CD4-positive, CD25-positive, alpha-beta regulatory T cell (primary cell): ENCODE data around the gene ZKSCAN7. TPM values are rescaled to one million over a fixed set of nuclear protein-coding genes. Genes with fewer than 3 reads are reported as not detected.

Experiments used
- ATAC-seq, 2 donors: fragments of 150-1000 bp; cut with Tn5 transposase; one replicate each; pipeline ENCODE4 v1.10.0; 2021; ENCODE audit warnings: low read depth in 2 of 2, moderate number of reproducible peaks in 2 of 2, moderate library complexity in 1 of 2
- DNase-seq, 3 donors: peaks; one replicate each; pipeline versions ENCODE4 v3.0.0 to v3.0.0-alpha.2; 2012 to 2022; ENCODE audit warnings: mixed read lengths in 1 of 3
- H3K27ac ChIP-seq: one replicate; pipeline ENCODE4 v1.7.0; 2013; ENCODE audit warnings: mild to moderate bottlenecking, low read length; ENCODE audit not compliant: insufficient read depth, poor library complexity, severe bottlenecking
- H3K27me3 ChIP-seq: one replicate; pipeline ENCODE4 v1.7.0; 2013; ENCODE audit warnings: low read length; ENCODE audit not compliant: control insufficient read depth, insufficient read depth
- H3K36me3 ChIP-seq: one replicate; pipeline ENCODE4 v1.7.0; 2013; ENCODE audit warnings: mild to moderate bottlenecking, low read length, moderate library complexity; ENCODE audit not compliant: control insufficient read depth, insufficient read depth
- H3K4me1 ChIP-seq: 2 replicates; pipeline ENCODE4 v1.7.0; 2013; ENCODE audit warnings: mild to moderate bottlenecking, low read length; ENCODE audit not compliant: insufficient read depth, control insufficient read depth, poor library complexity, severe bottlenecking
- H3K4me3 ChIP-seq: one replicate; pipeline ENCODE4 v1.7.0; 2013; ENCODE audit warnings: low read depth, mild to moderate bottlenecking, low read length, moderate library complexity
- H3K9me3 ChIP-seq, 2 experiments: 1 replicate in 1 of 2; 2 replicates in 1 of 2; pipeline ENCODE4 v1.7.0; 2013; ENCODE audit warnings: low read length in 2 of 2, mild to moderate bottlenecking in 1 of 2, moderate library complexity in 1 of 2; ENCODE audit not compliant: control insufficient read depth in 2 of 2
- H3K27ac Mint-ChIP-seq, 3 donors: one replicate each; pipeline ENCODE4 v1.8.0; 2020 to 2022; ENCODE audit warnings: mild to moderate bottlenecking in 3 of 3, mixed read lengths in 3 of 3, moderate library complexity in 2 of 3
- H3K27me3 Mint-ChIP-seq: one replicate; pipeline ENCODE4 v1.8.0; 2022; ENCODE audit warnings: mild to moderate bottlenecking, mixed read lengths
- H3K36me3 Mint-ChIP-seq: one replicate; pipeline ENCODE4 v1.8.0; 2020; ENCODE audit warnings: mixed read lengths
- H3K4me1 Mint-ChIP-seq, 4 donors: one replicate each; pipeline ENCODE4 v1.8.0; 2020 to 2022; ENCODE audit warnings: mixed read lengths in 4 of 4, mild to moderate bottlenecking in 1 of 4
- H3K4me3 Mint-ChIP-seq, 4 donors: one replicate each; pipeline ENCODE4 v1.8.0; 2020 to 2022; ENCODE audit warnings: mild to moderate bottlenecking in 4 of 4, mixed read lengths in 4 of 4, moderate library complexity in 3 of 4
- H3K9me3 Mint-ChIP-seq, 7 donors: one replicate each; pipeline ENCODE4 v1.8.0; 2020 to 2022; ENCODE audit warnings: mixed read lengths in 7 of 7, mild to moderate bottlenecking in 3 of 7, moderate library complexity in 2 of 7
- polyA plus RNA-seq, 4 donors: library from polyadenylated mRNA; unstranded; fragments of 300-500 nt; fragmentation: Illumina TruSeq; gene quantifications; one replicate each; pipeline ENCODE4 v1.2.3, GENCODE V29; 2021
- total RNA-seq: library from RNA; stranded (reverse); gene quantifications from one replicate; pipeline ENCODE4 v1.2.3, GENCODE V29; 2022

ZKSCAN7 gene
- total RNA-seq (1.2 TPM), polyA plus RNA-seq (1 to 10 TPM; 1.6 to 3.0 (median 1.9) TPM)

DNA sequence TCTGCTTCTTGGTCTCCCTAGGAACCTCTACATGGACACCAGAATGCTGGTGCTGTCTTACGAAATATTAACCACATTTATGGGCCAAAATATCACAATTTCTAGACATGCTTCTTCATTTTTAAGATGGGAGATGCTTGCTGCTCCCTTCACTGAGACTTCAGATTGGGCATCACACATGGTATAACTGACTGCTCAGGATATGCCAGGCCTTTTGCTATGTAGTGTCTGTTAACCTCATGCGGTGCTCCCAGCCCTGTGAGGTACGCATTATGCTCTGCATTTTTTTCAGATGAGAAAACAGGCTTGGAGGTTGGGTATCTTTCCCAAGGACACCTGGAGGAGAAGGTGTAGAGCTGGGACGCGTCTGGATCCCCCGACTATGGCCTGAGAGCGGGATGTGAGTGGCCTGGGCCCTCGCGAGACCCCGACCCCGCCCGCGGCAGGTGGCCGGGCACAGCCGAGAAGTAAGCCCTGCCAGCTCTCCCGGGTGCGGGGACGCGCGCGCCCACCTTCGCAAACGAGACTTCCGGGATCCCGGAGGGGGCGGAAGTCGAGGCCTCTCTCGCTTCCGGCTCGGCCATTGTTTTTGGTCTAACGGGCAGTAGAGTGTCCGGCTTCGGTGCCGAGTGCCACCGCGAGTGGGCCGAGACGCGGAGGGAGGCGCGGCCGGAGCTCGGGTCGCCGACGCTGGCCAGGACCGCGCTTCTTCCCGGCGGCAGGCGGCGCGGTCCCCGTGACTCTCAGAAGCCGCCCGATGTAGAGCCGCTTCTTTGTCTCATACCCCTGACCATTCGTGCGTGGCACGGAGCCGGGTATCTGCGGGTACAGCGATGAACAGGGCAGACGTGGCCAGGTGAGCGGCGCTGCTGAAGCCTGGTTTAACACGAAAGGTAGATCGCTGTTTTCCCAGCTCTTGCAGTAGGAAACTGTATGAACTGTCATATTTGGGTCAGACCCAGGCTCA, at the start of gene ZKSCAN7:
ZKSCAN7 (plus strand) TSS at position 568 of the 967 bp plus-strand sequence. CDS start 1,855 bp downstream, outside the sequence.
- Mint-ChIP-seq H3K9me3 (peaks cover 0 to 4% (median 0%) of the 10 kb centered on the region in 7 donors), H3K36me3 (peaks cover 19% of the 10 kb centered on the region), H3K4me1 (peaks cover 8 to 22% (median 12%) of the 10 kb centered on the region in 4 donors), H3K4me3 (peak within 1 kb of the TSS; percentile 76 to 92 (median 92)), H3K27me3 (peaks cover 6% of the 10 kb centered on the region), H3K27ac (peak within 1 kb of the TSS; percentile 70 to 92 (median 87))
- peak; percentile 45 to 65 for ATAC-seq
- no peaks in the 10 kb centered on the region for H3K9me3 ChIP-seq
- no peaks in the 10 kb centered on the region for H3K27me3 ChIP-seq
- peaks cover 14% of the 10 kb centered on the region for H3K4me1 ChIP-seq
- peak; percentile 11 to 64 (median 37) for DNase-seq
- H3K36me3 ChIP-seq: no peaks in the 10 kb centered on the region
- H3K4me3 ChIP-seq: peak within 1 kb of the TSS; percentile 89
- H3K27ac ChIP-seq: peak within 1 kb of the TSS; percentile 45

DNA sequence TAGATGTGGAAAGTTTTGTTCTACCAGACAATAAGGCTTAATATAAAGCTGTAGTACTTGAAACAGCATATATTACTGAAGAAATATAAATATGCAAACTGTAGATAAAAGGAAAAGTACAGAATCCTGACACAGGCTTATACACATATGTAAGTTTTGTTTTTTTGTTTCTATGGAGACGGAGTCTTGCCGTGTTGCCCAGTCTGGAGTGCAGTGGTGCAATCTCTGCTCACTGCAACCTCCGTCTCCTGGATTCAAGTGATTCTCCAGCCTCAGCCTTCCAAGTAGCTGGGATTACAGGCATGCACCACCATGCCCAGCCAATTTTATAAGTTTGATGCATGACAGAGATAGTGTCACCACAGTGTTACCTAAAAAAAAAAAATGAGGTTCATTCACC, 48.4 kb upstream of the ZKSCAN7 start:
- Mint-ChIP-seq H3K4me3 (peak overlapping the region in 3 of 4 donors; percentile 5 to 78 (median 48)), H3K4me1 (peaks cover 26 to 51% (median 42%) of the 10 kb centered on the region in 4 donors)
- ATAC-seq: no peak

DNA sequence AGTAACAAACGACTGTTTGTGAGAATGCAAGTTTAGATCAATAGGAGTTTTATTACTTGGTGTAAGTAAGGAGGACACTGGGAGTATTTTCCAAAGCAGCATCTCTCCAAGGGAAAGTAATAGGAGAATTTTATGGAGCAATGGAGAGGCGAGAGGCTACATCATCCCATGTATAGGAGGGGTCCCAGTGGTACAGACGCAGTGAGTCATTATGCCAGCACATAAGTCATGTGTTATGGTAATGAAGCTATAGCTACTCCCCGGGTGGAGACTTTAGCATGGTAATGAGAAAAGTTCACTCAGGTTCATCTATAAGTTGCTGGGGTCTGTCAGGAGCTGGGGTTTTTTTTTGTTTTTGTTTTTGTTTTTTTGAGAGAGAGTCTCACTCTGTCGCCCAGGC, 48.0 kb upstream of the ZKSCAN7 start:
- ATAC-seq: no peak
- Mint-ChIP-seq H3K4me3 (peak overlapping the region in 3 of 4 donors; percentile 5 to 78 (median 51)), H3K4me1 (peaks cover 26 to 55% (median 46%) of the 10 kb centered on the region in 4 donors), H3K9me3 (peaks cover 5 to 22% (median 15%) of the 10 kb centered on the region in 7 donors), H3K27ac (peak overlapping the region in 1 of 3 donors; percentile 60), H3K27me3 (peaks cover 7% of the 10 kb centered on the region), H3K36me3 (peaks cover 40% of the 10 kb centered on the region)
- Histone ChIP-seq H3K4me3 (no peak overlapping the region), H3K27me3 (no peaks in the 10 kb centered on the region), H3K36me3 (peaks cover 8% of the 10 kb centered on the region), H3K27ac (no peak overlapping the region), H3K4me1 (peaks cover 30% of the 10 kb centered on the region), H3K9me3 (peaks cover 15 to 26% of the 10 kb centered on the region in 2 experiments)
- DNase-seq: no peak

More for the DNA sequence above, 48.4 kb upstream of the ZKSCAN7 start:
- Histone ChIP-seq H3K9me3 (peaks cover 19 to 30% of the 10 kb centered on the region in 2 experiments), H3K36me3 (peaks cover 12% of the 10 kb centered on the region), H3K4me1 (peaks cover 26% of the 10 kb centered on the region), H3K27me3 (no peaks in the 10 kb centered on the region), H3K4me3 (no peak overlapping the region), H3K27ac (no peak overlapping the region)
- Mint-ChIP-seq H3K27ac (peak overlapping the region in 1 of 3 donors; percentile 60), H3K9me3 (peaks cover 5 to 25% (median 15%) of the 10 kb centered on the region in 7 donors), H3K36me3 (peaks cover 44% of the 10 kb centered on the region), H3K27me3 (peaks cover 7% of the 10 kb centered on the region)
- no peak for DNase-seq

DNA sequence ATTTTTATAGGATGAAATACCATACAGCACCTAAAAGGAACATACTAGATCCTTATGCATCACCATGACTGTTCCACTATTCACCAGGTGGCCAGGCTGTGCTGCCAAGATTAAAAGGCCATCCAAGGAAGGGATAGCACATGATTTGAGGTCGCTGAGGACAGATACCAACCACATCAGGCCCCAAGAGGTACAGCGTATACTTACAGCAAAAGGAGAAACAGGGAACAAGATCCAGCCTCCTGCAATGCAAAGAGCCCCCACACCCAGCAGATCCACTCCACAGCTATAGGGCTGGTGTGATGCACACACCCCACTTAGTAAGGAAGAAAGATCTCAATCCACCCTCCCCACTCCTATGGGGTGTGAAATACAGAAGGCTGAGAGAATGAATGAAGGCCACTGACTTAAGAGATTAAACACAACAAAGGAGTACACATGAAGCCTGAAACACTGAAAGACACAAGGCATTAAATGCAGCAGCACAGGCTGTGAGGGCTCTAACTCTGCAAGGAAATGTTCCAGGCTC, 45.5 kb upstream of the ZKSCAN7 start:
- ATAC-seq: no peak
- no peaks in the 10 kb centered on the region for H3K36me3 ChIP-seq

DNA sequence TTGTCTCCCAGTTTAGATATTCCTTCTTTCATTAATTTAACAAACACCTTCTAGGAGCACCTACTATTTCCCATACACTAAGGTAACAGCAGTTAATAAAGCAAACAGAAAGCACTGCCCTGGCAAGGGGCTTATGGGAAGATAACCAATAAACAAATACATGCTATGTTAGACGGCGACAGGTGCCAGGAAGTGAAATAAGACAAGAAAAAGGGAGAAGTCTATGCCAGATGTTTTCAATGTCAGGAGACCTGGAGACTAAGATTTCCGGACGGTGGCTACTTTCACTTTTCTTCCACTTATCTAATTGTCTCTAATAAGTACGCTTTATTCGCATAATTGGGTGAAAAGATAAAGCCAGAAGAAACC, 45.0 kb upstream of the ZKSCAN7 start:
- peak overlapping the region; percentile 96 to 99 (median 98) for H3K4me3 Mint-ChIP-seq
- Histone ChIP-seq H3K4me3 (peak overlapping the region; percentile 97), H3K27ac (peak overlapping the region; percentile 75), H3K27me3 (no peaks in the 10 kb centered on the region), H3K9me3 (peaks cover 3 to 4% of the 10 kb centered on the region in 2 experiments), H3K36me3 (no peaks in the 10 kb centered on the region), H3K4me1 (peaks cover 32% of the 10 kb centered on the region)
- peak in 1 of 3 donors; percentile 44 for DNase-seq
- peaks cover 26 to 52% (median 45%) of the 10 kb centered on the region in 4 donors for H3K4me1 Mint-ChIP-seq
- peaks cover 7% of the 10 kb centered on the region for H3K27me3 Mint-ChIP-seq
- H3K9me3 Mint-ChIP-seq: peaks cover 0 to 15% (median 1%) of the 10 kb centered on the region in 7 donors
- no peak for ATAC-seq
- H3K36me3 Mint-ChIP-seq: peaks cover 20% of the 10 kb centered on the region
- peak overlapping the region; percentile 80 to 97 (median 91) for H3K27ac Mint-ChIP-seq

More for the DNA sequence above, 45.5 kb upstream of the ZKSCAN7 start:
- Mint-ChIP-seq H3K4me1 (peaks cover 26 to 52% (median 45%) of the 10 kb centered on the region in 4 donors), H3K9me3 (peaks cover 0 to 16% (median 1%) of the 10 kb centered on the region in 7 donors), H3K36me3 (peaks cover 21% of the 10 kb centered on the region), H3K27me3 (peaks cover 7% of the 10 kb centered on the region), H3K4me3 (peak overlapping the region; percentile 96 to 99 (median 98)), H3K27ac (peak overlapping the region; percentile 57 to 97 (median 91))
- Histone ChIP-seq H3K27ac (peak overlapping the region; percentile 75), H3K4me1 (peaks cover 32% of the 10 kb centered on the region), H3K9me3 (peaks cover 4 to 6% of the 10 kb centered on the region in 2 experiments), H3K4me3 (peak overlapping the region; percentile 97), H3K27me3 (no peaks in the 10 kb centered on the region)
- DNase-seq: peak in 1 of 3 donors; percentile 15

DNA sequence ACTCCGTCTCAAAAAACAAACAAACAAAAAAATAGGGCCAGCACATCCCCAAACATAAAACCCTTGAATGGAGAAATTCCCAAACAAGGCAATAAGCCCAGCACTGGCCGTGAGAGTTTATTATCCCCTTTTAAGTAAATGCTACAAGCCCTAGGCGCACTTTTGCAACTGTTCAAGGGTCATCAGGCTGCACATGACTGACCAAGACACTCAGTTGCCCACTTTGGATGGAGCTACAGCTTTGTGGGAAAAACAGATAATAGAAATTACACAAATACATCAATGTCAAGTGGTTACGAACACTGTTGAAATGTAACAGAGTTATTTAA, 43.8 kb upstream of the ZKSCAN7 start:
- peak overlapping the region; percentile 75 for H3K27ac ChIP-seq
- Mint-ChIP-seq H3K4me1 (peaks cover 18 to 51% (median 41%) of the 10 kb centered on the region in 4 donors), H3K36me3 (peaks cover 8% of the 10 kb centered on the region), H3K27ac (peak overlapping the region; percentile 56 to 97 (median 91)), H3K27me3 (peaks cover 13% of the 10 kb centered on the region), H3K4me3 (peak overlapping the region; percentile 96 to 99 (median 98)), H3K9me3 (peaks cover 0 to 7% (median 1%) of the 10 kb centered on the region in 7 donors)
- no peaks in the 10 kb centered on the region for H3K9me3 ChIP-seq
- peak overlapping the region; percentile 63 for H3K4me3 ChIP-seq
- no peaks in the 10 kb centered on the region for H3K36me3 ChIP-seq
- DNase-seq (peak in 1 of 3 donors; percentile 14), ATAC-seq (no peak)
- H3K27me3 ChIP-seq: peaks cover 4% of the 10 kb centered on the region
- H3K4me1 ChIP-seq: peaks cover 32% of the 10 kb centered on the region

DNA sequence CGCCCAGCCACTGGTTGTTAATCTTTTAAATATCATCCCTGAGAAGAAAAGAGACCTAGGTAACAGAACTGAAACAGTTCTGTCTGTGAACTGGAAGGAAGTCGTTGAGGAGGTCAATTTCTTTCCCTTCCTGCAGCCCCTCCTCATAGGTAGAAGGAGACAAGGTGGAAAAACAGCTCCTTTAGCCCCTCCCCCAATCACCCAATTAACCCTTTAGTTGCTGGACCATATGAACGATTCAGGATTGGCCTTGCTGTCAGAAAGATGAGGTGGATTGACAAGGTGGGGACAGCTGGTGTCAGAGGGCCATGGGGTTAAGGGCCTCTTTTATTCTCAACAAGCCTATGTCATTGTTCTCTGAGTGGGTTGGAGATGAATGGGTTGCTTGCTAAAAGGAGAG, 41.5 kb upstream of the ZKSCAN7 start:
- peak overlapping the region in 2 of 4 donors; percentile 3 to 33 for H3K4me3 Mint-ChIP-seq
- peaks cover 4% of the 10 kb centered on the region for H3K27me3 ChIP-seq
- peak overlapping the region in 1 of 3 donors; percentile 28 for H3K27ac Mint-ChIP-seq
- peaks cover 0 to 1% (median 0%) of the 10 kb centered on the region in 7 donors for H3K9me3 Mint-ChIP-seq
- no peaks in the 10 kb centered on the region for H3K36me3 Mint-ChIP-seq
- H3K4me3 ChIP-seq: no peak overlapping the region
- ATAC-seq: no peak
- DNase-seq: no peak
- H3K4me1 Mint-ChIP-seq: peaks cover 11 to 37% (median 27%) of the 10 kb centered on the region in 4 donors
- H3K27me3 Mint-ChIP-seq: peaks cover 26% of the 10 kb centered on the region
- H3K4me1 ChIP-seq: peaks cover 29% of the 10 kb centered on the region
- H3K27ac ChIP-seq: no peak overlapping the region
- H3K36me3 ChIP-seq: no peaks in the 10 kb centered on the region
- H3K9me3 ChIP-seq: no peaks in the 10 kb centered on the region
